Psoas muscle (tissue), 8 donors: ENCODE data around the gene EPB41L4A. TPM values are rescaled to one million over a fixed set of nuclear protein-coding genes. Genes with fewer than 3 reads are reported as not detected.

Experiments used
- ATAC-seq, 4 donors: fragments of 200-7000 bp; cut with Tn5 transposase; one replicate each; pipeline ENCODE4 v1.9.1; 2020; ENCODE audit warnings: moderate library complexity in 3 of 4, mild to moderate bottlenecking in 2 of 4
- DNase-seq, 2 donors: peaks; one replicate each; pipeline ENCODE4 v3.0.0-alpha.2; 2020
- H3K27ac ChIP-seq: fragments of 200-600 bp; one replicate; pipeline ENCODE4 v1.8.0; 2022
- H3K27me3 ChIP-seq, 3 donors: fragments of 200-600 bp in 1 of 3; one replicate each; pipeline versions ENCODE4 v1.6.1 to v1.8.0; 2013 to 2022; ENCODE audit warnings: low read length in 2 of 3, mild to moderate bottlenecking in 2 of 3, moderate library complexity in 1 of 3; ENCODE audit not compliant: insufficient read depth in 3 of 3
- H3K36me3 ChIP-seq, 2 donors: fragments of 200-600 bp in 1 of 2; one replicate each; pipeline versions ENCODE4 v1.6.1 to v1.8.0; 2013 to 2022; ENCODE audit warnings: low read depth in 1 of 2, mild to moderate bottlenecking in 1 of 2, moderate library complexity in 1 of 2; ENCODE audit not compliant: insufficient read depth in 1 of 2
- H3K4me1 ChIP-seq: fragments of 200-600 bp; one replicate; pipeline ENCODE4 v1.8.0; 2022
- H3K4me3 ChIP-seq: fragments of 200-600 bp; one replicate; pipeline ENCODE4 v1.8.0; 2022; ENCODE audit warnings: mild to moderate bottlenecking
- H3K9me3 ChIP-seq: fragments of 200-600 bp; one replicate; pipeline ENCODE4 v1.8.0; 2022
- WGBS, 3 donors: extraction: QIAGEN DNeasy Blood & Tissue Kit; methylation state at CpG; one replicate each; pipeline versions ENCODE4 v1.1.6 to v1.1.7; 2013; 5-methylcytosine and 5-hydroxymethylcytosine counted together
- intact Hi-C, 2 donors: fragments of 100-400 bp; cut with DNase I; formaldehyde crosslinking; loops; one replicate each; pipeline versions ENCODE4 v1.11.0 to v1.14.2; 2022
- polyA plus RNA-seq, 3 donors: library from polyadenylated mRNA; stranded (reverse); fragments of 200-250 nt; gene quantifications; one replicate each; pipeline ENCODE4 v1.2.3, GENCODE V29; 2013
- total RNA-seq, 4 donors: library from RNA; stranded (reverse); fragmentation: NEBNext Ultra II Directional in 2 of 4; extraction: Animal tissue kit (Norgen Biotek cat#: 25700) in 2 of 4; gene quantifications; one replicate each; pipeline versions ENCODE4 v1.2.1 to v1.2.4, GENCODE V29; 2021 to 2023
- TF ChIP-seq, protein P1 (sequence below): fragments of 200-600 bp; IDR thresholded peaks from one replicate; pipeline ENCODE4 v1.8.0; 2022; ENCODE audit warnings: antibody characterized with exemption
- donor health status: healthy with polysubstance abuse.
- donor health status: DM: no; HTN: no; CAD: no; lungs with moderate emphysema.
- donor health status: Bipolar disorder and iron deficiency.
- donor health status: healthy.
- donor health status: DM: yes; HTN: yes; CAD: no.
- donor health status: DM: no; HTN: no; CAD: no.
- donor health status: DM: no; HTN: no; CAD: no.
- donor health status: DM: yes; HTN: yes; CAD: no.

The EPB41L4A gene
- total and polyA plus RNA-seq, 7 donors: 1.0 to 7.2 (median 1.9) TPM

DNA sequence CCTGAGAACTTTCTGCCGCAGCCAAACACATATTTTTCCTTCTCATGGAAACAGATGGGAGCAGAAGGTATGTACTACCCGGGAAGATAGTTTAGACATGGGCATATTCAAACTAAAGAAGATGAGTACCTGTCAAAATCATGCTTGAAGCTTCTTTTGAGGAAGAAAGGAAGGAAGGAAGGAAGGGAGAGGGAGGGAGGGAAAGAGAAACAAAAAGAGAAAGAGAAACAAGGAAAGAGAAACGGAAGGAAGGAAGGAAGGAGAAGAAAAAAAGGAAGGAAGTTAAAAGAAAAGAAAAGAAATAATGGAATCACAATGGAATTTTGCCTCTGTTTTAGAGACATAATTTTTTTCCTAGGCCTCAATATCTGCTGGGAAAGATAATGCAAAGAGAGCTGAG, 34.6 kb downstream of the EPB41L4A start:
- H3K27ac ChIP-seq: no peak overlapping the region

DNA sequence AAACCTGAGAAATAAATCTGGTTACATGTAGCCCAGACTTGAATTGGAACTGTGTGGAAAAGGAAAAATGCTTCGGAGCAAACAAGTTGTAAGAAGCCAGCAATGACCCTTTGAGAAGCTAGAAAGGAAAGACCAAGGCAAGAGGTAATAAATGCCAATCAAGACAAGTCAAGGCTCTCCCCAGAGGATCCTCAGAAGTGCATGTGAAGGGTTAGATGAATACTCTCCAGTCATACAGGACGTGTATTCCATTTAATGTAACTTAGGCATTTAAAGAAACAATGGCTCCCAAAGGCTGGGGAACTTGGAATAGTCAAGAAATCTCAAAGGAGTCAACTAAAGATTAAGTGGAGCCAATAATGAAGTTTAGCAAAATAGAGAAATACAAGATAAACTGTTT, 36.2 kb downstream of the EPB41L4A start:
- 66 to 81% (median 75%) methylated on average over 2 of the region's 2 CpGs for WGBS, 3 donors
- Histone ChIP-seq H3K36me3 (no peaks in the 10 kb centered on the region), H3K4me1 (no peaks in the 10 kb centered on the region), H3K27ac (no peak overlapping the region), H3K9me3 (no peaks in the 10 kb centered on the region), H3K4me3 (no peak overlapping the region), H3K27me3 (no peaks in the 10 kb centered on the region)
- TF ChIP-seq, protein P1, sequence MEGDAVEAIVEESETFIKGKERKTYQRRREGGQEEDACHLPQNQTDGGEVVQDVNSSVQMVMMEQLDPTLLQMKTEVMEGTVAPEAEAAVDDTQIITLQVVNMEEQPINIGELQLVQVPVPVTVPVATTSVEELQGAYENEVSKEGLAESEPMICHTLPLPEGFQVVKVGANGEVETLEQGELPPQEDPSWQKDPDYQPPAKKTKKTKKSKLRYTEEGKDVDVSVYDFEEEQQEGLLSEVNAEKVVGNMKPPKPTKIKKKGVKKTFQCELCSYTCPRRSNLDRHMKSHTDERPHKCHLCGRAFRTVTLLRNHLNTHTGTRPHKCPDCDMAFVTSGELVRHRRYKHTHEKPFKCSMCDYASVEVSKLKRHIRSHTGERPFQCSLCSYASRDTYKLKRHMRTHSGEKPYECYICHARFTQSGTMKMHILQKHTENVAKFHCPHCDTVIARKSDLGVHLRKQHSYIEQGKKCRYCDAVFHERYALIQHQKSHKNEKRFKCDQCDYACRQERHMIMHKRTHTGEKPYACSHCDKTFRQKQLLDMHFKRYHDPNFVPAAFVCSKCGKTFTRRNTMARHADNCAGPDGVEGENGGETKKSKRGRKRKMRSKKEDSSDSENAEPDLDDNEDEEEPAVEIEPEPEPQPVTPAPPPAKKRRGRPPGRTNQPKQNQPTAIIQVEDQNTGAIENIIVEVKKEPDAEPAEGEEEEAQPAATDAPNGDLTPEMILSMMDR: no peak
- ATAC-seq (no peak), DNase-seq (no peak)
- intact Hi-C loops: no loop called here

More for the DNA sequence above, 34.6 kb downstream of the EPB41L4A start:
- H3K4me3 ChIP-seq: no peak overlapping the region
- DNase-seq (no peak), ATAC-seq (no peak)
- H3K36me3 ChIP-seq: no peaks in the 10 kb centered on the region
- intact Hi-C loops: no loop called here
- WGBS, 3 donors: 77 to 82% (median 80%) methylated on average over 3 of the region's 3 CpGs
- no peaks in the 10 kb centered on the region for H3K9me3 ChIP-seq
- no peaks in the 10 kb centered on the region for H3K4me1 ChIP-seq
- TF ChIP-seq, protein P1: no peak
- H3K27me3 ChIP-seq: no peaks in the 10 kb centered on the region

DNA sequence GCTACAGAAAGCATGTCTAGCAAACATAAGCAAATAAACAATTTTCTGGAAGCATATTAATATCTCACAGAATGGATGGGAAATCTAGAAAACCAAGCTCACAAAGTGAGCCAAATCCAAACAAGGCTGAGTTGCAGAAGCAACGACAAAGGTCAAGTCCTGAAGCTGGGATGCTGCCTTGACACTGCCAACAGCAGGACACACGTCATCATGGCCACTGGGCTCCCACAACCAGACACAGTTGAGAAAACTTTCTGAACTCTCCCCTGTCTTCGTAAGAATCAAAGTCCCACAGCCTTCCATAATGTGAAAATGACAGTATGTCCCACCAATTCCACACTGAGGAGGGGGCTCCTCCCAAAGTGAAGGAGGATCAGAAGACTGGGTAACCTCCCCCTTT, 37.6 kb downstream of the EPB41L4A start:
- no peaks in the 10 kb centered on the region for H3K4me1 ChIP-seq
- TF ChIP-seq, protein P1: no peak
- ATAC-seq (no peak), DNase-seq (no peak)
- WGBS, 3 donors: 56 to 78% (median 59%) methylated on average over 3 of the region's 3 CpGs
- H3K27me3 ChIP-seq: no peaks in the 10 kb centered on the region
- no peaks in the 10 kb centered on the region for H3K36me3 ChIP-seq
- no peaks in the 10 kb centered on the region for H3K9me3 ChIP-seq
- H3K27ac ChIP-seq: no peak overlapping the region
- no peak overlapping the region for H3K4me3 ChIP-seq
- intact Hi-C loops: no loop called here

DNA sequence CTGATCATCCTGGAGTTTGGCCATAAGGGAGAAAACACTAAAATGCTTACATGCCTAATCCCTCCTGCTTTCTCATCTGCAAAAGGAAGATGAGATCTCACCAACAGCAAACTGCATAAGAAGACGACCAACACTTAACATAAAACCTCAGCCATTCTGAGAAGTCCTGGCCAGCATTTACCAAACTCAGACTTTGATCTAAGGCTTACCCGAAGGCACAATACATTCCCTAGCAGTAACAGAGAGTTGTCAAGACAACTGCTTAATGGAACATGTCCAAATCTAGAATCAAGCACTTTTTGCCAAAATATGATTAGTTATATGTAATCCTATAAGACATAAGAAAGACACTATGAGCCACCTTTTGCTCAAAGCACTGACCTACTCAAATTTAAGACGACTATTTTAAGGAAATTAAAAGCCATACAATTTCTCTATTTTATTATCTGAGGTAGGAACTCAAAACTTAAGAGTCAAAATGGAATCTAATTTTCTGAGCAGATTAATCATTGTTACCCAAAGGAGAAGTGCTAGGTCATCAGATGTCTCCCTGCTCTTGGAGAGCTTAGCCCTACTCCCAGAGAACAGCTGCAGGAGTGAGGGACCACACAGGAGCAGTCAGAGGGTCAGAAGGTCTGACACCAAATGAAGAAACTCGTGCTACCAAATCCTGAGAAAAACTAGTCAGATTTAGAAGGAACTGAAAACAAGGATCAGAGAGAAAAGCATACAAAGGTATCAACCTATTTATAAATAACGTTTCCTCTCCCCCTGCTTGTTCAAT, 39.3 kb downstream of the EPB41L4A start:
- Histone ChIP-seq H3K36me3 (no peaks in the 10 kb centered on the region), H3K4me1 (no peaks in the 10 kb centered on the region), H3K4me3 (no peak overlapping the region), H3K27ac (no peak overlapping the region), H3K27me3 (no peaks in the 10 kb centered on the region), H3K9me3 (no peaks in the 10 kb centered on the region)
- no peak for DNase-seq
- WGBS, 3 donors: 30 to 51% (median 34%) methylated on average over 5 of the region's 5 CpGs
- intact Hi-C loops: no loop called here
- TF ChIP-seq, protein P1: no peak
- no peak for ATAC-seq

DNA sequence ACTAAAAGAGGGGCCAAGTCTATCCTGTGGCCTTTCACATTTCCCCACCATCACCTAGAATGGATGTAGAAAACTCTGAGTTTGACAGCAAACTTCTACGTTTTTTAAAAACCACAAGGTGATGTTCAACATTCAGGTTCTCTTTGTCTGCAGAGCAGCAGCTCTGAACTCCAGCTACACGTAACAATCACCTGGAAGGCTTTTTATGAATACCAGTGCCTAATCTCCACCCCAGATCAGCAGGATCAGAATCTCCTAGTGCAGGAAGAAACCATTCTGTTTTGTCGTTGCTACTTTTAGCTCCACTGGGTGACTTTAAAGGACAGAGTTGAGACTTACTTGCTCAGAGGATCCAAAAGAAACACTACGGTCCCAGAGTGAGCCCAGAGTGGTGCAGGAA, 44.3 kb downstream of the EPB41L4A start:
- intact Hi-C loops: no loop called here
- DNase-seq (no peak), ATAC-seq (no peak)
- H3K4me1 ChIP-seq: no peaks in the 10 kb centered on the region
- H3K9me3 ChIP-seq: no peaks in the 10 kb centered on the region
- no peak overlapping the region for H3K4me3 ChIP-seq
- H3K27ac ChIP-seq: no peak overlapping the region
- H3K27me3 ChIP-seq: no peaks in the 10 kb centered on the region
- H3K36me3 ChIP-seq: no peaks in the 10 kb centered on the region
- TF ChIP-seq, protein P1: no peak
- WGBS, 3 donors: 70 to 79% (median 79%) methylated on average over 4 of the region's 4 CpGs
